Activated CD4-positive, alpha-beta T cell treated with anti-CD3 and anti-CD28 coated beads, Interleukin-2, amount 50 U/mL, for 16 hours (primary cell): ENCODE data around the gene DES.

Experiments
- DNase-seq: peaks from one replicate; pipeline ENCODE4 v3.0.0-alpha.2; 2020

DES gene

DNA sequence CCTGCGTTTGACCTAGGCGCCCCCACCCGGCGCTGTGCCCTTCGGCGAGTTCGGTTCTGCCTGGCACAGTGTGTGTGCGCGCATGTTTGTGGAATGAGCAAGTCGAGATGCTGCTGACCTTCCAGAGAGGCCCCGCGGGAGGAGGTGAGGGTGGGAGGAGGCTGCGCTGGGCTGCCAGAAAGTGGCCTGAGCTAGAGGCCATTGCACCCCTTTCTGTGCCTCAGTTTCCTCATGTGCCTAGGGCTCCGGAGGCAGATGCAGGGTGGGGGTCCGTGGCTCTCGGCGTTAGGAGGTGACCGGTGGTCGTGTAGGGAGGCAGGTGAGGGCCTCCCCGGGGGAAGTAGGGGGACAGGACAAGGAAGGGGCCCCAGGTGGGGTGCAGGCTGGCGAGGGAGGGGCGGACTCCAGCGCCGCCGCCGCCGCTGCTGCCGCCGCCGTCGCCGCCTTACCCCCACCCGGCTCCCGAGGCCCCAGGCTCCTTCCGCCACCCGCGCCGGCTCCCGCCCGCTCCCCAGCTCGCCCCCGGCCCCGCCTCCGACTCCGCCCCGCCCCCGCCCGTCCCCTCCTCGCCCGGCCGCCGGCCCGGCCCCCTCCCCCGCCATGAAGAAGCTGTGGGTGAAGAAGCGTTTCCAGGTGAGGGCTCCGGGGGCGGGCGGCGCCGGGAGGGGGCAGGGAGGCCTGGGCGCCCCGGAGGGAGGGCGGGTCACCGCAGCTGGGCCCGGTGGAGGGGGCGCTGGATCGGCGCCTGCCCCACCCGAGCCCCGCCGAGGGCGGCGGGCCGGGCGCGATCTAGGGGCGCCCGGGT is 23.5 kb downstream of the DES start:
- DNase-seq: no peak

DNA sequence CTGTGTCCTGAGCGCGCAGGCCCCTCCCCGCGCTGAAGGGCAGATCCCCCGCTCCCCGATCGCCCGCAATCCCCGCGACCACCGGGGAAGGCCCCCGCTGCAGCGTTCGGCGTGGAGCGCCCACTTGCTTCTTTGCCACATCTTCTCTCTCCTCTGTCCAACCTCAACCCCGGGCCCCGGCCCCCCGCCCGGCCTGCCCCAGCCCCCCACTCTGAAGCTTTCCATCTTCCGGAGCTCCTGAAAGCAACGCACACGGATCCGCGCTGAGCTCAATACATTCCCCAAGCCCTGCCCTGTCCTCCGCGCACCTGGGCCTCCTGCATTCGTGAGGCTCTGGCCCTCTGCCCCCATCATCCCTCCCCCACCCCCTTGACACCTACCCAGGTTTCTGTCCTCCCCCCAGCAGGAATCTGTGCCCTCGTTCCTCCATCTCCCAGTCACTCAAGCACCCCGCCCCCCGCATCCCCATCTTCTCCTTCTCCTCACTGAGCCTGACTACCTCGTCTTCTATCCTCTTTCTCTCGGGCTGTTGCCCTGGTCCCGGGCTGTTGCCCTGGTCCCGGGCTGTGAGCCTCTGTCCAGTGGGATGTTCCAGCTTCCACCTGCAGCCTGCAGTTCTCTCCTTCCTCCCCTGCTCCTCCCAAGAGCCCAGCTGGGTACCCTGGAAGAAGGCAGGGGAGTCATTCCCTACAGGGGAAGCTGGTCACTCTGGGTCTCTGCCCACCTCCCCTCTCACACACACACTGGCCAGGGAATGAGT is 24.3 kb downstream of the DES start:
- no peak for DNase-seq

DNA sequence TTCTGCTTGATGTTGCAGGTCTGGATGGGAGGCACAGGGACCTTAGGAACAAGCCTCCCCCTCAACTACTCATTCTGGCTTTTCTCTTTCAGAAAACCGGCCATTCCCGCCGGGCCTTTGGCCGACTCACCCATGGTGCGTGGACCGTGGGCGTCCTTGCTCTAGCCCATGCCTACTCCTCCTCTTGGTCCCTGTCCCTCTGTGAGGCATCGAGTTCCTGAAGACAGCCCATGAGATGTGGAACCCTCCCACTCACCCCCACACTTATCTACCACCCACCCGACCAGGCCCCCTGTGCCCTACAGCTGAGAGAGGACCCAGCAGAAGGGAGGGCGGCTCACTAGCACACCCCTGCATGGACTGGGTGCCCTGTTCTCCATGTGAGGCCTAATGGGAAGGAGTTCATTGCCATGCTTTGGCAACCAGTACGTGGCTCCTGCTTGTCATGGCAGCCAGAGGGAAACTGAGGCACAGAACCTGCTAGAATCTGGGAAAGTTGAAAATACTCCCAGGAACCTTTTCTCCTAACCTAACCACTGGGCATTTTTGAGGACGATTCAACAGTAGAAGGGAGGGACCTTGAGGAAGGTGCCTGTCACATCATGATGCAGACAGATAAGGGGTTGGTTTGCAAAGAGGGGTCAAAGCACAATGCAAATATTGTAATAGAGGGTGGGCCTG is 25.0 kb downstream of the DES start:
- no peak for DNase-seq

DNA sequence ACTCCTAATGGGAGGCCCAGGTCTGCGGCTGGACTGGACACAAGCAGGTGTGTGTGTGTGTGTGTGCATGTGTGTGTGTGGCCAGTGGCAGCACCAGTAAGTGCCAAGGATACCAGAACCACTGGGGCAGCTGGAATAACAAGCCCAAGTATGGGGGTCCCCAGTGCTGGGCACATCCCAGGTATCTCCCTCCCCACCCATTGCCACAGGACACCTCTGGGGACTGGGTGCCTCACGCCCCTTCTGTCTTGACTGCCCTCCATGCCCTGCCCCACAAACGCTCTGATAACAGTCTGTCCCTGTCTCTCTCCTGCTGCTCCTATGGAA is 25.5 kb downstream of the DES start:
- DNase-seq: no peak

DNA sequence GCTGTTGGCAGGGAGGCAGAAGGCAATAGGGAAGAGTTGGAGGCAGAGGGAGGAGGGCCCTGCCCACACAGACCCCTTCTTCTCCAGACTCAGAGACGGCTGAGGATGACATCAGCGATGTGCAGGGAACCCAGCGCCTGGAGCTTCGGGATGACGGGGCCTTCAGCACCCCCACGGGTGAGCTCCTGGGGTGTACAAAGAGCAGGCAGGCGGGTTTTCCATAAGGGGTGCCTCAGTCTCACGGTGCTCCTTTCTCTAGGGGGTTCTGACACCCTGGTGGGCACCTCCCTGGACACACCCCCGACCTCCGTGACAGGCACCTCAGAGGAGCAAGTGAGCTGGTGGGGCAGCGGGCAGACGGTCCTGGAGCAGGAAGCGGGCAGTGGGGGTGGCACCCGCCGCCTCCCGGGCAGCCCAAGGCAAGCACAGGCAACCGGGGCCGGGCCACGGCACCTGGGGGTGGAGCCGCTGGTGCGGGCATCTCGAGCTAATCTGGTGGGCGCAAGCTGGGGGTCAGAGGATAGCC is 26.5 kb downstream of the DES start:
- DNase-seq: no peak

DNA sequence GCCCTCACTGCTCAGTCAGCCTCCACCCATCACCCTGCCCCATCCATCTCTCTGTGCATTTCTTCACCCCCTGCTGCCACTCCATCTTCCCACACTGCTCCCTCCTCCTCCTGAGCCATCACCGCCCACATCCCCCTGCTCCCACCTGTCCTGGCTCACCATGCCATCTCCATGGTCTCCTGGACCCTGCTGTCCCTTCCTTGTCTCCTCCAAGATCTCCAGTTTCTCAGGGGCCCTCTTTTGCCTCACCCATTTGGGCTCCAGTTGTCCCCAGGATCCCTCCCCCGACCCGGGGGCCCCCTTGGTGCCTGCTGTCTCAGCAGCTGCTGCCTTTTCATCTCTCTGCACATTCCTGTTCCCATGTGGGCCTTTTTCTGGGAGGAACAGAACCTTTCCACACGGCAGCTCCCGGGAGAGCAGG is 27.1 kb downstream of the DES start:
- DNase-seq: no peak

DNA sequence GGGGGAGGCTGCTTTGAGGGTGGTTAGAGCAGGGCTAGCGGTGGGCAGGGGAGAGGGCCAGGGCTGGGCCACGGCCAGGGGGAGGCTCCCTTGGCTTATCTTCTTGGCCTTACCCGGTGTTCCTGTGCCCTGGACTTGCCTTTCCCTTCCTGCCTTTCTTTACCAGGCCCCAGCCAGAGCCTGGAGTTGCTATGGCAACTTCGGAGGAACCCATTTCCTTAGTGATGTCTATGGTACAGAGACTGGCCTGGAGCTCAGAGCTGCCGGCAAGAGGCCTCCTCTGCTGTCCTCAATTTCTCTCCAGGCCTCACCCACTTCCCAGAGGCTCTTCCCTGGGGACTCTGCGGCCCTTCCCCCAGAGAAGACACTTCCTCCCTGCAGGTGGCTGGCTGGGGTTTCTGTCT is 27.9 kb downstream of the DES start:
- DNase-seq: no peak

DNA sequence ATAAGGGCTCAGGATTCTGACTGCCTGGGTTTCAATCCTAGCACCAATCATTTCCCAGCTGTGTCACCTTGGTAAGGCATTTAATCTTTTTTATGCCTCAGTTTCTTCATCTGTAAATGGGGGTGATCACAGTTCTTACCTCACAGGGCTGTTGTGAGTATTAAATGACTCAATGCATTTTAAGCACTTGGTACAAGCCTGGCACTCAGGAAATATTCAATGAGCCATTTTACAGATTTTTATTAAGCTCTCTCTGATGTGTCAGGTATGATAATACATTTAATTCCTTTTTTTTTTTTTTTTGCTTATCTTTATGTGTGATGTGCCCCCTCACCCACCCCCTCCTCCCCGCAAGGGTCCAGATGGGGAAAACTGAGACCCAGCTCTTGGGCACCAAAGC is 28.5 kb downstream of the DES start:
- no peak for DNase-seq

DNA sequence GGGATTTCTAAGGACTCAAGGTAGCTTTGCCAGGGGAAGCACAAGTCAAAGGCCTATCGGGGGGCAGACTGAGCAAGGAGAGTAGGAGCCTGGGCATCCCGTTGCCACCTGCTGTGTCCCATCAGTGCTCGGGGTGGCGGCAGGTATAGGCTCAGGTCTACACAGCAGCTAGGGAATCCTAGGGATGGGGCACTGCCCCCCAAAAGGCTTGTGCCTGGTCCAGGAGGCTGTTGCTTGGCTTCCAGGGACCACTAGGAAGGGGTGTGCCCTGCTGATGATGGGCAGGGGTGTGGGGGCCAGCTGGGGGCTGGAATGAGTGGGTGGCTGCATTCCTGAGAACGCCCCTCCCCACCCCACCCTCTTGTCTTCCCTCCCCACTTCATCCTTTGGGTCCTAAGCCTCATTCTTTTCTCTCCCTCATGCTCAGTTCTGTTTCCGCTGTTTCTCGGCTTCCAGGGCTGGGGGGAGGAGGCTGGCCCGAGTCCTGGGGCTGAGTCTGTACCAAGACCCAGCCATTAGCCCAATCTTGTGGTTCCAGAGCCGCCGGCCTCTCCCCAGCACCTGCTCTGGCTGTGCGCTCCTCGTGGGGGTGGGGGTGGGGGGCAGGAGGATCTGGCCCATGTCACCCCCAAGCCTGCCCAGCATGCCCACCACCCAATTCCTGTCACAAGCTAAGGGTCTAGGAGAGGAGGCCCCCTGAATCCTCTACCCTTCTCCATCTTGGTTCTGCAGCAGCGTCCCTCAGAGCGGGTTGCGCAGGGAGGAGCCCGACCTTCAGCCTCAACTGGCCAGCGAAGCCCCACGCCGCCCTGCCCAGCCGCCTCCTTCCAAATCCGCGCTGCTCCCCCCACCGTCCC is 29.3 kb downstream of the DES start:
- no peak for DNase-seq

DNA sequence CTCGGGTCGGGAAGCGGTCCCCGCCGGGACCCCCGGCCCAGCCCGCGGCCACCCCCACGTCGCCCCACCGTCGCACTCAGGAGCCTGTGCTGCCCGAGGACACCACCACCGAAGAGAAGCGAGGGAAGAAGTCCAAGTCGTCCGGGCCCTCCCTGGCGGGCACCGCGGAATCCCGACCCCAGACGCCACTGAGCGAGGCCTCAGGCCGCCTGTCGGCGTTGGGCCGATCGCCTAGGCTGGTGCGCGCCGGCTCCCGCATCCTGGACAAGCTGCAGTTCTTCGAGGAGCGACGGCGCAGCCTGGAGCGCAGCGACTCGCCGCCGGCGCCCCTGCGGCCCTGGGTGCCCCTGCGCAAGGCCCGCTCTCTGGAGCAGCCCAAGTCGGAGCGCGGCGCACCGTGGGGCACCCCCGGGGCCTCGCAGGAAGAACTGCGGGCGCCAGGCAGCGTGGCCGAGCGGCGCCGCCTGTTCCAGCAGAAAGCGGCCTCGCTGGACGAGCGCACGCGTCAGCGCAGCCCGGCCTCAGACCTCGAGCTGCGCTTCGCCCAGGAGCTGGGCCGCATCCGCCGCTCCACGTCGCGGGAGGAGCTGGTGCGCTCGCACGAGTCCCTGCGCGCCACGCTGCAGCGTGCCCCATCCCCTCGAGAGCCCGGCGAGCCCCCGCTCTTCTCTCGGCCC is 30.1 kb downstream of the DES start:
- no peak for DNase-seq

DNA sequence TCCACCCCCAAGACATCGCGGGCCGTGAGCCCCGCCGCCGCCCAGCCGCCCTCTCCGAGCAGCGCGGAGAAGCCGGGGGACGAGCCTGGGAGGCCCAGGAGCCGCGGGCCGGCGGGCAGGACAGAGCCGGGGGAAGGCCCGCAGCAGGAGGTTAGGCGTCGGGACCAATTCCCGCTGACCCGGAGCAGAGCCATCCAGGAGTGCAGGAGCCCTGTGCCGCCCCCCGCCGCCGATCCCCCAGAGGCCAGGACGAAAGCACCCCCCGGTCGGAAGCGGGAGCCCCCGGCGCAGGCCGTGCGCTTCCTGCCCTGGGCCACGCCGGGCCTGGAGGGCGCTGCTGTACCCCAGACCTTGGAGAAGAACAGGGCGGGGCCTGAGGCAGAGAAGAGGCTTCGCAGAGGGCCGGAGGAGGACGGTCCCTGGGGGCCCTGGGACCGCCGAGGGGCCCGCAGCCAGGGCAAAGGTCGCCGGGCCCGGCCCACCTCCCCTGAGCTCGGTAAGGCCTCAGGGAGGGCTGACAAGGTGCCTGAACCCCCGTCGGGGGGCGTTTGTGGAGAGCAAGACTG is 30.7 kb downstream of the DES start:
- DNase-seq: no peak

DNA sequence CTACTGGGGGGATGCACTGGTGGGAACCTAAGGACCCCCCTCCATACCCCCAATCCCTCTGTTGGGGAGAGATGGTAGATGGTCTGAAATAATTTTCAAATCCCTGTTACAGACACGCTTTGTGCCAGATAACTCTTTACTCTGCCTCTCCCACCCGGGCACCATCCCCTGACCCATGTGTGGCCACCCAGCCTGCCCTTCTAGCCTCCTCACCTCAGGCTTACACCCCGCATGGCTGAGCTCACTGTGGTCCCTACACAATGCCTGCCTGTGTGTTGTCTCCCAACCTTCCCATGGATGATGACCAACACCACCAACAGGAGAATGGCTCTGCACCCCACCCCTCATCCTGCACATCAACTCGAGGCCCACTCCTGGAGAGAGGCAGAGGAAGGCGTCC is 31.4 kb downstream of the DES start:
- no peak for DNase-seq

DNA sequence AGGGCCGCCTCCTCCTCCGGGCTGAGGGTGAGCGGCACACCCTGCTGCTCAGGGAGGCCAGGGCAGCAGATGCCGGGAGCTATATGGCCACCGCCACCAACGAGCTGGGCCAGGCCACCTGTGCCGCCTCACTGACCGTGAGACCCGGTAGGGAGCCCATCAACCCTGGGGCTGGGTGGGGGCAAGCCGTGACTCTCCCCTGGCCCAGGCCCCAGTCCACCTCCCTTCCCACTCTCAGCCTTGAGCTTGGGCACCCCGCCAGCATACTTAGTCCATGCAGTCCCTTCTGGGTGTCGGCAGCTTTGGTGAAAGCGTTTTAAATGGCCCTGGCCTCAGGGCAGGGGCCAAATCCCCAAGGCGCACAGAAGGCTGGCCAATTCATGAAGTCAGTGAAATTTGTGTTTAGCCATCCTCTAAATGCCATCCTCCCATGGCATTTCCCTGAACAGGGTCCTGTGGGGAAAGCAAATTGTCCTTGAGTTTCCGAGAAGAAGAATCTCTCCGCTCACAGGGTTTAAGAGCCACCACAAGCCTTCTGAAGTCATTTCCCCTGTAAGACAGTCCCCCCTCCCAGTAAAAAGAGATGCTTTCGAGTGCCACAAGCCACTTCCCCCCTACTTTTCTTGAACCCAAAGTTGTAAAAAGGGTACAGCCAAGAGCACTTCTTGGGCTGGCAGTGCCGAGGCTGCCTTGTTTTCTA is 33.6 kb downstream of the DES start:
- DNase-seq: no peak

DNA sequence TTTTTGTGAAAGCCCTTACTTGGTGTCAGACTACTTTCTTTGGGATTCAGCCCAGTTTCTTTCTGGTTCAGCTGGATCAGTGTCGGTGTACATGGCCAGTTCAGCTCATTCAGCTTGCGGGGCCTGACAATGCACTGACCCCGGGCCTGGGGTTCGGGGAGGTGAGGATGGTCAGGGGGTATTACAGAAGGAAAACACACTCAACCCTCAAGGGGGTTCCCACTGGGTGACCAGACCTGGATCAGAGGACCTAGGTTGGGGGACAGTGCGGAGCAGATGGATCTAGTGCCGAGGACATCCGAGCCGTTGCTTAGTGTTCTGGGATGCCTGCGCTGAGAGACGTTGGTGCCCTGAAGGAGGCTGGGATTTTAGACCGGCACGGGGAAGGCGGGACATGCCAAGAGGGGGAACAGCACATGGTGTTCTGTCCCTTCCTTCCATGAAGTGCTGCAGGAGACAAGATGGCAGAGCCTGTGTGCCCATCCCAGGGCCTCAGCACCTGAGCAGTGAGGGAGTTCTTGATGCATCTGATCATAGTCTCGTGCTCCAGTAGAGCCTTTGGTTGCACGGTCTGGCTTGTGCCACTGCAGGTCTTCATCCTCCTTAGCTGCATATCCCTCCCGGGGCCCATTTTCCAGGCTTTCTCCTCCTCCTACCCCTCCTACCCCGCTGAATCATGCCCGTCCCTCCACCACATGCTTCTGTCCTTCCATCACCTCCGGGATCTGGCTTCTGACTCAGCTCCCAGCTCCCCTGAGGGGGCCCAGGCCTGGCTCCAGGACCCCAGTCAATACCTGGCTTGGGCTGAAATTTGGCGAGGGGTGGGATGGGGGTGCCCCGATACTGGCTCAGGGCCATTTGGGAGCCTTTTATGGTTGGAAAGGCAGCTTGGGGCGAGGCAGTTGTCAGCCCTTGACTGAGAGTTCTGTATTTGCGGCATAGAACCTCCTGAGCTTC is 34.5 kb downstream of the DES start:
- DNase-seq: no peak

DNA sequence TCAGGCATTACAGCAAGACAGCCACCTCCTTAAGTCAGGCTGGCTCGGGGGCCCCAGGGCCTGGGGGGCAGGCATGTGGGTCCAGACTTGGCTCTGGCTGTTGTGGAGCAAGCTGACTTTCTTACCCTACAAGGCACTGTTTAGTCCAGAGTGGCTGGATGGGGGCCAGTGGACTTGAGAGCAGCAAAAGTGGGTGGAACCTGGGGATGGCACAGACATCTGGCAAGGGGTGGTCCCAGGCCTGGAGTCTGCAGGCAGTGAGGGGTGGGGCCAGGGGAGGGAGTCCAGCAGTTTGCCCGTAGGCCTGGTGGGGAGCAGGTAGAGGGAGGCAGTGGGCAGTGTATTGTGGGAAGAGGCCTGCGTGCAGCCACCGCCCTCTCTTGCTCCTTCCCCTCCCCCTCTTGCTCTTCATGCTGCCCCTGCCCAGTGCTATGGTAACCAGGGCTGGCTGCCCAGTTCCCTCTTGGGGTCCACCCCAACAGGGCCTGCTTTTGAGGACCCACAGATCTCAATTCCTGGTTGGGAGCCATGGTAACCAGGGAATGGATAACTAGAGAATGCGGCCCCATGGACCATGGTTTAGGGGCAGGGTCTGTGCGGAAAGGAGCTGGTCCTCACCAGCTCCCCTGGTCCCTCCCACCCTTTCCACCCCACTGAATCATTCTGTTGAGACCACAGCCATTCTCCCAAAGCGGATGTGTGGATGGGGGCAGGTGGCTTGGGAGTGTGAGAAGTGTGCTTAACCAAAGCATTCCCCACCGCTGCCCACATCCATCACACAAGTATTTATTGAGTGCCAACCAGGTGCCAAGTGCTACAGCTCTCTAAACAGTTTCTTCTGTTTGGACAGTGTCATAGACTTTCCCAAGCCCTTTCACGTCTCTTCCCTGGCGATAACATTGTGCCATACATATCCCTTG is 35.8 kb downstream of the DES start:
- no peak for DNase-seq

DNA sequence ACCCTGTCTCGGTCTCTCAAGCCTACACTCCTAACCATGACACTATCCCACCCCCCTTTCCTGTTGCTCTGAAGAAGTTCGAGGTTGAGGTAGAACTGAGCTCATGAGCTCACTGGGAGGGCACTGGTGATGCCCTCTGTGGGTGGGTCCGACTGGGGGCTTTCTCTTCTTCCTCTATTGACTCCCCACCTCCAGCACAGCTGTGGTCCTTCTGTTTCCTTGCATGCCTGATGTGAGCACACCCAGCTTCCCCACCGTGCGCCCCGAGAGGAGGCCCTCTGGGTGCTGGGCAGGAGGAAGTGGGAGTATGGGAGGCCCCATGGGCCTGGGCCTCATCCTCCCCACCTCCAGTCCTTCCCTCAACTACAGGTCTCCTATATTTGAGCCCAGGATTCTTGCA is 37.4 kb downstream of the DES start:
- DNase-seq: no peak

DNA sequence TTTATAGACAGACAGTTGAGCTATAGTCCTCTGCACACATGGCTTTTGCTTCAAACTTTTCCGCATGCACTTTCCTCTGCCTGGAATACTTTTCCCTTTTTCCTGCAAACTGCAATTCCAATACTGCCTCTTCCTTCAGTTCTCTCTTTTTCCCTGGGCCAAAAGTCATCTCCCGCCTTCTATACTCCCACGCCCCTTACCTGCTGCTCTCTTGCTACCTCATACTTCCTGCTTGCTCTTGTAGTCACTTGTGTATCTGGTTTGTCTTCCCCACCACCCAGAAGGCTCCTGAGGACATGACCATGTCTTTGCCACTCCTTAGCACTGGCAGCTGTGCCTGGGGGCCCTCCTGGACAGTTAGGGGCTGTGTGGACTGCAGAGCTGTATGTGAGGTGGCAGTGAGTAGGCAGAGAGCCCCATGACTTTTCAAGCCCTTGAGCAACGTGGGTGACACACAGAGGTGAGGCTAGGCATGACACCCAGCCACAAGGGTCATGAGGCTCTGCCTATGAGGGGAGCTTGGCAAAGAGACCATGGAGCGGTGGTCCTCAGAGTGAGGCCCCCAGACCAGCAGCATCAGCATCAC is 39.7 kb downstream of the DES start:
- peak; percentile 15 for DNase-seq

DNA sequence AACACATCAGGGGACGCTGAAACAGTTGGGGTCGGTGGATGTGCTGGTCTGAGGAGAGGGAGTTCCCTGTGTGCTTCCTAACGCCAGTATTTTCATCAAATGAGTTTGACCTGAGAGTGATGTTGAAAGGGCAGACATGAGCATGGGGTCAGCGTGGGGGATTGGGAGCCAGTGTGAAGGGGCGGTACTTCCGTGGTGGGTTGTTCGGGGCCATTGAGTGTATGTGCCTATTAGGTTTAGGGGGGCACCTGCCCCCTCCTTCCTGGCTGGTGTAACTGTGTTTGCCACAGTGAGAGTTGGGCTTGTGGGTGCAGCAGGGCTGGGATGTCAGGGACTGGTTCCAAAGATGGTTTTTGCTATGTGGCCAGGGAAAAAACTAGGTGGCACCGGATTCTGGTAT is 40.8 kb downstream of the DES start:
- DNase-seq: no peak
